ENCODE data around the gene B4GALT5.

The B4GALT5 gene

DNA sequence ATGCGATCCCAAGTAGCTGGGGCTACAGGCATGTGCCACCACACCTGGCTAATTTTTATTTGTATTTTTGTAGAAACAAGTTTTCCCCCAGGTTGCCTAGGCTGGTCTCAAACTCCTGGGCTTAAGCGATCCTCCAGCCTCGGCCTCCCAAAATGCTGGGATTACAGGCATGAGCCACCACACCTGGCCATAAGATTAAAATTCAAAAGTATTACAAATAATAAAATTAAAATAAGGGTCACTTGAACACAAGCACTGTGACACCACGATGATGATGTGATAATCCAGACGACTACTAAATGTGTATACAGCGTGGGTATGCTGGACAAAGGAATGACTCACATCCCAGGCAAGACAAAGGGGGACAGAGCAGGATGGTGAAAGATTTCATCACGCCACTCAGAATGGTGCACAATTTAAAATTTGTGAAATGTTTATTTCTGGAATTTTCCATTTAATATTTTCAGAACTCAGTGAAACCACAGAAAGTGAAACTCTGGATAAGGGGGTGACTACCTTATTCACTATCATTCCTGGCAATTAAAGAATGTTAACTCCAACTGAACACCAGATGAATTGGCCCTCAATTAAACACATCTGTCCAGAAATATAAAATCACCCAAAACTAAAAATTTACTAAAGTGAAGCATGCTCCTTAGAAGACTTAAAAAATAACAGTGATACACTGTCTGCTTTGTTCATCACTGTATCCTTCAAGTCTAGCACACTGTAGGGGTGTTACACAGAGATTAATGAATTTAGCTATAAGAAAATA, 13.1 kb downstream of the B4GALT5 start:
- no peak for DNase-seq (ENCODE audit: low spot score)

DNA sequence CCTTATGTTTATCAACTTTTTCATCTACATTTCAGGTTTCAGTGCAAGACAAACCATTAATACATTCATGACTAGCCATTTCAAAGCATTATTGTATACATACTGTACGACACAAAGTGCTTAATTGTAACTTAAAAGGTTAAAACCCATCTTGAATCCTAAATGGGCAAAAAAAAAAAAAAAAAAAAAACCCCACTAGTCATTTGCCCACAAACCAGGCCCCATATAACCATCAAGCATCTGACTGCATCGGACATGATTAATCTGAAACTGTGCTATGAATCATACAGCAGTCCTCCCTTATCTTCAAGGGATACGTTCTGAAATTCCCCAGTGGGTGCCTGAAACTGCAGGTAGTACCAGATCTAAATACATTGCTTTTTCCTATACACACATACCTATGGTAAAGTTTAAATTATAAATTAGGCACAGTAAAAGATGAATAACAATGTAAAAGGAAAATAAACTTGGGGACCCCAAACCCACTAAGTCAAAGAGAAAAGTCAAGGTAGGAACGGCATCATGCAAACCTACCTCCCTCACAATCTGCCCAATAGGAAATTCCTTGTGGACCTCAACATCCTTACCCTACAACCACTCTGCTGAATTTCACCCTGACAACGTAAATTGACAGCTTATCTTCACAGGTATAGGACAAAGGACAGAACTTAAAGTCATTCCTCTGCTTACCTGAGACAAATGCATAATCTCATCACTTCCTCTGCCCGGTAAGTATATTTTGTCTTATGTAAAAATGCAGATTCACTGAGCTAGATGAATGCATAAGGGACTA, 14.3 kb downstream of the B4GALT5 start:
- DNase-seq (ENCODE audit: low spot score) = peak; percentile 68

GRCh38 chr20:49698477-49698876, 15.2 kb downstream of the B4GALT5 start:
- DNase-seq (ENCODE audit: low spot score) = no peak

- no peak for DNase-seq (ENCODE audit: low spot score)
Measured at GRCh38 chr20:49697071-49697470, 16.6 kb downstream of the B4GALT5 start.

GRCh38 chr20:49696594-49696993, 17.1 kb downstream of the B4GALT5 start:
- no peak for DNase-seq (ENCODE audit: low spot score)

- DNase-seq (ENCODE audit: low spot score) = no peak
Measured at GRCh38 chr20:49695830-49696229, 17.8 kb downstream of the B4GALT5 start.

DNA sequence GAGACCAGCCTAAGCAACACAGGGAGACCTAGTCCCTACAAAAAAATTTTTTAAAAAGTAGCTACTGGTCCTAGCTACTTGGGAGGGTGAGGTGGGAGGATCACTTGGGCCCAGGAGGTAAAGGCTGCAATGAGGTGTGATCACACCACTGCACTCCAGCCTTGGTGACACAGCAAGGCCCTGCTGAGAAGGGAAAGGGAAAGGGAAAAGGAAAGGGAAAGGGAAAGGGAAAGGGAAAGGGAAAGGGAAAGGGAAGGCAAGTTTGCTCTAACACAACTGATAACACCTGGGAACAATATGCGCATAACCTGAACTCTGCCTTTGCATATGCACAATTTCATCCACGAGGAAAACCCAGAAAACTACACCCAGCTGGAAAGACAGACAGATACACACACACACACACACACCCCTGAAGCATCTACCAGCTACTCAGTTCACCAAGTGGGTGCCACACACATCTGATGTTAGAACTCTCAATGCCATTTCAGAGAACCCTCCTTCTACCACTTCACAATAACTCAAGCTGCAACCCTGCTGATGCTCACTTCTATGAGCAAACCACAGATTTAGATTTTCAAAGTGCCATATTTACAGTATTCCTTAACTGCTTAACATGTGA, 19.1 kb downstream of the B4GALT5 start:
- DNase-seq (ENCODE audit: low spot score) = no peak

GRCh38 chr20:49693435-49694171, 20.1 kb downstream of the B4GALT5 start:
- no peak for DNase-seq (ENCODE audit: low spot score)

GRCh38 chr20:49692941-49693340, 20.7 kb downstream of the B4GALT5 start:
- no peak for DNase-seq (ENCODE audit: low spot score)

DNA sequence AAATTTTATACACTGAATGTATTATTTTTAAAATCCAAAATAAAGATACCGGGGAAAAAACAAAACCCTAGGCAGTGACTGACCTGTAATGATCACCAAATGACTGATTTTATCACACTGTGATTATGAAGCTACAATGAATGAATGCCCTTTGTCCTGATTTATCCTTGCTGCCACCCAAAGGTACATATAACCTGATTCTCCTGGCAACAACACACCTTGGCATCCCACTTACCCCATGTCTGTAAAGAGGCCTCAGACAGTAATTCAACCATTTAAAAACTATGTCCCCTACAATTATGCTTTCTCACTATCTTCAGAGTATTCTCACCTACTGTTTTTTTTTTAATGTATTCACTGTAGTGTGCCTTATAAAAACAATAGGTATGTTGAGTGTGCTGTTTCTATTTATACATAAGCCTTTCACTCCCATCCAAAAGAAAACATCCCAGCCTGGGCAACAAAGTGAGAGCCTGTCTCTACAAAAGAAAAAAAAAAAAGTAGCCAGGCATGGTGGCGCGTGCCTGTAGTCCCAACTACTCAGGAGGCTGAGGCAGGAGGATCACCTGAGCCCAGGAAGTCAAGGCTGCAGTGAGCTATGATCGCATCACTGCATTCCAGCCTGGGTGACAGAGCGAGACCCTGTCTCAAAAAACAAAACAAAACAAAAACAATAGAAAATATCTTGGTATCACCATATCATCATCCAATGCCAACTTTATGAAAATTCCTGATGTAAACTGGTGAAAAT, 21.7 kb downstream of the B4GALT5 start:
- DNase-seq (ENCODE audit: low spot score) = no peak

DNA sequence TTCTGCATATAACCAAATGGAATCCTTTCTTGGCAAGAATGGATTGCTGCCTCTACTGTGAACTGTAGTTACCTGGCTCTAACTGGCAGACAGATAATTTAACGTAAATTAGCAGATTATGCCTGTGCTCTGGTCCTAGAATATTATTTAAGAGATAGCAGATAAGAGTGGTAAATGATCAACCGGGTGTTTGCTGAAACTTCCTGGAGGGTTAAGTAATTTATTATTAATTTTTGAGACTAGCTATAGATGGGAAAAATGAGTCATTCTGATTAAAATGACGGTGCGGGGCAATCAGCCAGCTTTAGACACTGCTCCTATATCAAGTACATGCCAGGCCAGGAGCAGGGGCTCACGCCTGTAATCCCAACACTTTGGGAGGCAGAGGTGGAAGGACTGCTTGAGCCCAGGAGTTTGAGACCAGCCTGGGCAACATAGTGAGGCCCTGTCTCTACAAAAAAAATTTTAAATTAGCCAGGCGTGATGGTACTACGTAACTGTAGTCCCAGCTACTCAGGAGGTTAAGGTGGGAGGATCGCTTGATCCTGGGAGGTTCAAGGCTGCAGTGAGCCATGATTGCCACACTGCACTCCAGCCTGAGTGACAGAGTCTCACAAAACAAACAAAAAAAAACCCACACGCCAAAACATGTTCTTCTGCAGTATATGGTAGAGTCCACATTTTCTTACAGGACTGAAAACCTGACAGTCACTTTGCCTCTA, 22.6 kb downstream of the B4GALT5 start:
- peak; percentile 71 for DNase-seq (ENCODE audit: low spot score)

DNA sequence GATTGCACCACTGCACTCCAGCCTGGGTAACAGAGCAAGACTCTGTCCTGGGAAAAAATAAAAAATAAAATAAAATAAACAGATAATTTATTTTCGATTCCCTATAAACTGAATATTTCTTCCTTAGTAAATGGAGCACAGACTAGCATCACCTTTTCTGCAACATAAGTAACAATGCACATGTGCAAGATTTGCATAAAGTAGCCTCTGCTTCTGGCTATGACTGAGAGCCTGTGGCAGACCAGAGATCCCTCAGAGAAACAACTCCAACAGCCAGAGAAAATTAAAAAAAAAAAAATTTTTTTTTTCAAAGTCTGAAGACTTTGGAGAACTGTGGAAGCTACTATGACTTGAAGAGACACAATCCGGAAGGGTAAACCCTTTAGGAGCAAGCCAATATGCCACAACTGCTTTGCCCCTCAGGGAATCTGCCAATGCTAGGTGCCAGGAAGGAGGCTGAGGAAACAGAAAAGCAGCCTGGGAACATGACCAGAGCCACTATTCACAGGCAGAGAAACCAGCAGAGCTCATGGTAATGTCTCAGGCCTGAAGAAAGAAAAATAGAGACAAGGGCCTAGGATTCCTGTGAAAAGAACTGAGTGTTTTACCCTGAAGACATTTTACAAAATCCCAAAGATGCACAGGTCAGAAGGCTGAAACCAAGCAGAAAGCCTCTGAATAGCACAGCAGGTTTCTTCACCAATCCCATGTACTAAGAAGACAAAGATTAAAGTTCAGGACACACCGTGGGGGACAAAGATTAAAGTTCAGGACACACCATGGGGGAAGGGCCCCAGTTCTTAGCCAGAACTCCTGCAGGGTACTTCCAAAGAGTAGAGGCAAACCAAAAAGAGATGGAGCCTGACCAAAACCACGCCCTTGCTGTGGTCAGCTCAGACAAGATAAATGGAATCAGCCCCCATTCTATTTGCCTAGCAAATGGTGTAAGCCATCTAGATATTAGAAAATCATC, 25.8 kb downstream of the B4GALT5 start:
- DNase-seq (ENCODE audit: low spot score) = no peak

GRCh38 chr20:49685809-49686208, 27.9 kb downstream of the B4GALT5 start:
- DNase-seq (ENCODE audit: low spot score) = peak; percentile 53

GRCh38 chr20:49685161-49685601, 28.5 kb downstream of the B4GALT5 start:
- DNase-seq (ENCODE audit: low spot score) = no peak

DNA sequence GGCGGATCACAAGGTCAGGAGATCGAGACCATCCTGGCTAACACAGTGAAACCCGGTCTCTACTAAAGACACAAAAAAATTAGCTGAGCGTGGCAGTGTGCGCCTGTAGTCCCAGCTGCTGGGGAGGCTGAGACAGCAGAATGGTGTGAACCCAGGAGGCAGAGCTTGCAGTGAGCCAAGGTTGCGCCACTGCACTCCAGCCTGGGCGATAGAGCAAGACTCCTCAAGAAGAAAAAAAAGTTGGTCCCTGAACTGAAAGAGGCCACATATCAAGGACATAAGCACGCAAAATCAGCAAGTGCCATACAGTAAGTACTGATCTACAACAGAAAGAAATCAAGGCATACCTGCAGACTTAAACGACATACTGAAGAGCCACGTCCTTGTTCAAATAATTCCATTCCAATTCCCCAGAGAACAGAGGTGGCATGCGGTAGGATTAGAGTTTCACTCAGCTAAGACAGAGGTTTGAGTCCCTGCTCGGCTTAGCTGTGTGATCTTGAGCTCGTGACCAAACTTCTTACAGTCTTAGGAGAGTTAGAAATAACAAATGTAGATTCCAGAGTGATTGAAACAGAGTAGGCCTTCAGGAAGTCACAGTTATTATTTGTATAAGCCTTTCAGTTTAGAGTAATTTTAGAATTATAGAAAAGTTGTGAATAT, 29.2 kb downstream of the B4GALT5 start:
- no peak for DNase-seq (ENCODE audit: low spot score)

GRCh38 chr20:49682798-49683197, 30.9 kb downstream of the B4GALT5 start:
- no peak for DNase-seq (ENCODE audit: low spot score)

GRCh38 chr20:49682278-49682677, 31.4 kb downstream of the B4GALT5 start:
- DNase-seq (ENCODE audit: low spot score) = no peak

GRCh38 chr20:49681850-49682216, 31.8 kb downstream of the B4GALT5 start:
- DNase-seq (ENCODE audit: low spot score) = no peak

DNA sequence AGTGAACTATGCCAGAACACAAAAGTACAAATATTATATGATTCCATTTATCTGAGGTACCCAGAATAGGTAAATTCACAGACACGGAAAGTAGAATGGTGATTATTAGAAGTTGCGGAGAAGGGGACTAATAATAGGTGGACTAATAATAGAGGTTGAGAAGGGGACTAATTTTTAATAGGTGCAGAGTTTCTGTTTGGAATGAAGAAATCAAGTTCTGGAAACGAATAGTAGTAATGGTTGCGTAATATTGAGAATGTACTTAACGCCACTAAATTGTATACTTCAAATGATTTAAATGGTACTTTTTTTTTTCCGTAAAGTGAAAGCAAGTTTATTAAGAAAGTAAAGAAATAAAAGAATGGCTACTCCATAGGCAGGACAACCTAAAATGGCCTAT, 33.2 kb downstream of the B4GALT5 start:
- DNase-seq (ENCODE audit: low spot score) = no peak
